Measurements from ENCODE around the gene SCMH1. TPM values are rescaled to one million over a fixed set of nuclear protein-coding genes. Genes with fewer than 3 reads are reported as not detected.

SCMH1 gene
- total and polyA plus RNA-seq, 4 experiments from 2014 or later = 5.3 to 27.3 (median 14.7) TPM

DNA sequence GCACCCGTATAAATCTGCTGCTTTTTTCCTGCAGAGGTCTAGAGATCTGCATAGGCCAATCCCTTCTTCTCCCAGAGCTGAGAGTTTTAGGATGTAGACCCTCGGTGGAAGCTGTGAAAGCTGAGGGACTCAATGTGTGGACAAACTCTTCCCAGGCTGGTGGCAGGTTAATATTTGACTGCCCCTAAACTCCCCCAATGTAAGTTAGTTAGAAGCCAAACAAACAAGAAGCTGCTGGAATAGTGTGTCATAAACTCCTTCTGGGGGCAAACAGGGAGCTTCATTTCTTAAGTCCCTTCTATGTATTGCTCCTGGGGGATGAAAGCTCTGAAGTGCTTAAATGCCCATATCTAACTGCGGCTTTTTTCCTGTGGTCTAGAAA is 72.3 kb downstream of the SCMH1 start:
- no peak for DNase-seq
- Histone ChIP-seq H3K36me3 (ENCODE audit: insufficient read depth, low read length) (no peaks in the 10 kb centered on the region), H3K4me1 (ENCODE audit: insufficient read depth, low read length) (no peaks in the 10 kb centered on the region), H3K27ac (ENCODE audit: low read depth, low read length) (no peak overlapping the region), H3K27me3 (ENCODE audit: insufficient read depth, low read length) (no peaks in the 10 kb centered on the region), H3K9me3 (ENCODE audit: control insufficient read depth in 1 of 2, low read length in 2 of 2) (peaks cover 0 to 4% of the 10 kb centered on the region in 2 donors), H3K4me3 (ENCODE audit: low read length in 2 of 2) (no peak overlapping the region)
- H3K27me3 Mint-ChIP-seq = no peaks in the 10 kb centered on the region
- POLR2A ChIA-PET (ENCODE audit: partially characterized antibody) = no interaction called here
- CTCF ChIA-PET (ENCODE audit: partially characterized antibody) = no interaction called here
- H3K36me3 Mint-ChIP-seq = peaks cover 24 to 48% of the 10 kb centered on the region in 2 donors
- peaks cover 0 to 2% (median 0%) of the 10 kb centered on the region in 4 donors for H3K4me1 Mint-ChIP-seq
- H3K4me3 Mint-ChIP-seq = no peak overlapping the region
- no peak overlapping the region for H3K27ac Mint-ChIP-seq
- H3K9me3 Mint-ChIP-seq = peaks cover 0 to 20% (median 18%) of the 10 kb centered on the region in 8 donors
- intact Hi-C loops (cut with micrococcal nuclease) = no loop called here

DNA sequence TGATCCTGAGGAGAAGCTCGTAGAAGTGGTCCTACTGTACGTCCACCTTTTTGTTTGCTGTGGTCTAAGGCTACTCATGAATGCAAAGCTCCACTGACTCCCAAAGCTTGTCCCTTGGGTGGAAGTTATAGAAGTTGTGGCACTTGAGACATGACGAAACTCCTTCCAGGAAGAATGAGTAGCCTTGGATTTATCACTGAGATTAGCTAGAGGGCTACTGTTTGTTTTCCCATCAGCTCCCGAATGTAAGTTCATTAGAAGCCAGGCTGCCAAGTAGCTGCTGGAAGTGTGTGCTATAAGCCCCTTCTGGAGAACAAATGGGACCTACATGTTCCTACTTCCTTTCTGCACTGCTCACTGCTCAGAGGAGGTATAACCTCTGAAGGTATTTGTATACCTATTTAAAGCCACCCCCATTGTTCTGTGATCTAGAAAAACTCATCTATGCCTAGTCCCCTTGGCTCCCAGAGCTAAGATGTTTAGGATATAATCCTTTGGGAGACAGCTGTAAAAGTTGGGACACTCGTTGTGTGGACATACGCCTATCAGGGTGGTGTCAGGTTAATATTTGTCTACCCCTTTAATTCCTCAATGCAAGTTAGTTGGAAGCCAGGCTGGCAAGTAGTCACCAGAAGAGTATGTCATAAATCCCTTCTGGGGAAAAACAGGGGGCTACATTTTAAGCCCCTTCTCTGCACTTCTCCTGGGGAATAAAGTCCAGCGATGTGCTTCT is 72.9 kb downstream of the SCMH1 start:
- no peak for DNase-seq

DNA sequence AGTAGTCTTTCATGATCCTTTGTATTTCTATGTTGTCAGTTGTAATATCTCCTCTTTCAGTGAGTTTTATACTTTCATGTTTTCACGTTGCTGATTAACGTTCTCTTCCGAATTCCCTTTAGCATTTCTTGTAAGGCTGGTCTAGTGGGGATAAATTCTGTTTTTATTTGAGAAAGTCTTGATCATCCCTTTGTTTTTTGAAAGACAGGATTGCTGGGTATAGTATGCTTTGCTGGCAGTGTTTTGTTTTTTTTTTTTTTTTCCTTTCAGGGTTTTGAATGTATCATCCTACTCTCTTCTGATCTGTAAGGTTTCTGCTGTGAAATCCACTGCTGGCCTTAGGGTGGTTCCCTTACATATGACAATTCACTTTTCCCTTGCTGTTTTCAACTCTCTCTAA is 74.4 kb downstream of the SCMH1 start:
- Mint-ChIP-seq H3K4me1 (no peaks in the 10 kb centered on the region), H3K27ac (no peak overlapping the region), H3K9me3 (peaks cover 0 to 20% (median 18%) of the 10 kb centered on the region in 8 donors), H3K27me3 (no peaks in the 10 kb centered on the region), H3K36me3 (peaks cover 15 to 40% of the 10 kb centered on the region in 2 donors), H3K4me3 (no peak overlapping the region)
- no peak overlapping the region for H3K27ac ChIP-seq (ENCODE audit: low read depth, low read length)
- intact Hi-C loops (cut with micrococcal nuclease) = no loop called here
- H3K4me3 ChIP-seq (ENCODE audit: low read length in 2 of 2) = no peak overlapping the region
- H3K27me3 ChIP-seq (ENCODE audit: insufficient read depth, low read length) = no peaks in the 10 kb centered on the region
- peaks cover 0 to 4% of the 10 kb centered on the region in 2 donors for H3K9me3 ChIP-seq (ENCODE audit: control insufficient read depth in 1 of 2, low read length in 2 of 2)
- POLR2A ChIA-PET (ENCODE audit: partially characterized antibody) = no interaction called here
- H3K4me1 ChIP-seq (ENCODE audit: insufficient read depth, low read length) = no peaks in the 10 kb centered on the region
- no peak for DNase-seq
- CTCF ChIA-PET (ENCODE audit: partially characterized antibody) = no interaction called here
- no peaks in the 10 kb centered on the region for H3K36me3 ChIP-seq (ENCODE audit: insufficient read depth, low read length)

More for the DNA sequence above, 72.9 kb downstream of the SCMH1 start:
- no peaks in the 10 kb centered on the region for H3K27me3 ChIP-seq (ENCODE audit: insufficient read depth, low read length)
- no peaks in the 10 kb centered on the region for H3K27me3 Mint-ChIP-seq
- H3K36me3 ChIP-seq (ENCODE audit: insufficient read depth, low read length) = no peaks in the 10 kb centered on the region
- peaks cover 22 to 44% of the 10 kb centered on the region in 2 donors for H3K36me3 Mint-ChIP-seq
- no peak overlapping the region for H3K27ac ChIP-seq (ENCODE audit: low read depth, low read length)
- CTCF ChIA-PET (ENCODE audit: partially characterized antibody) = no interaction called here
- H3K4me1 Mint-ChIP-seq = peaks cover 0 to 2% (median 0%) of the 10 kb centered on the region in 4 donors
- H3K9me3 ChIP-seq (ENCODE audit: control insufficient read depth in 1 of 2, low read length in 2 of 2) = peaks cover 0 to 4% of the 10 kb centered on the region in 2 donors
- intact Hi-C loops (cut with micrococcal nuclease) = no loop called here
- no peak overlapping the region for H3K4me3 Mint-ChIP-seq
- POLR2A ChIA-PET (ENCODE audit: partially characterized antibody) = no interaction called here
- no peak overlapping the region for H3K4me3 ChIP-seq (ENCODE audit: low read length in 2 of 2)
- H3K9me3 Mint-ChIP-seq = peaks cover 0 to 20% (median 18%) of the 10 kb centered on the region in 8 donors
- no peaks in the 10 kb centered on the region for H3K4me1 ChIP-seq (ENCODE audit: insufficient read depth, low read length)
- H3K27ac Mint-ChIP-seq = no peak overlapping the region

DNA sequence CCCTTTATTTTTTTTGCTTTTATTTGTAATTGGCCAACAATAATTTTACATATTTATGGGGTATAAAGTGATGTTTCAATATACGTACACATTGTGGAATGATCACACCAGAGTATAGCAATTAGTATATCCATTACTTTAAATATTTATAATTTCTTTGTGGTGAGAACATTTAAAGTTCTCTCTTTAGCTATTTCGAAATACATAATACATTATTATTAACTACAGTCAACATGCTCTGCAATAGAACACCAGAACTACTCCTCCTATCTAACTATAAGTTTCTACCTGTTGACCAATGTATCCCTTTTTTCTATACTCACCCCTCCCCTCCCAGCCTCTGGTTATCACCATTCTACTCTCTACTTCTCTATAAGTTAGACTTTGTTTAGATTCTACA is 77.4 kb downstream of the SCMH1 start:
- H3K4me3 ChIP-seq (ENCODE audit: low read length in 2 of 2) = no peak overlapping the region
- Mint-ChIP-seq H3K27ac (no peak overlapping the region), H3K27me3 (no peaks in the 10 kb centered on the region), H3K9me3 (peaks cover 0 to 20% (median 17%) of the 10 kb centered on the region in 8 donors), H3K4me1 (no peaks in the 10 kb centered on the region), H3K36me3 (peaks cover 22 to 25% of the 10 kb centered on the region in 2 donors), H3K4me3 (no peak overlapping the region)
- no peaks in the 10 kb centered on the region for H3K4me1 ChIP-seq (ENCODE audit: insufficient read depth, low read length)
- H3K27ac ChIP-seq (ENCODE audit: low read depth, low read length) = no peak overlapping the region
- H3K9me3 ChIP-seq (ENCODE audit: control insufficient read depth in 1 of 2, low read length in 2 of 2) = peaks cover 0 to 4% of the 10 kb centered on the region in 2 donors
- POLR2A ChIA-PET (ENCODE audit: partially characterized antibody) = no interaction called here
- peaks cover 2% of the 10 kb centered on the region for H3K36me3 ChIP-seq (ENCODE audit: insufficient read depth, low read length)
- DNase-seq = no peak
- CTCF ChIA-PET (ENCODE audit: partially characterized antibody) = no interaction called here
- intact Hi-C loops (cut with micrococcal nuclease) = no loop called here
- no peaks in the 10 kb centered on the region for H3K27me3 ChIP-seq (ENCODE audit: insufficient read depth, low read length)

DNA sequence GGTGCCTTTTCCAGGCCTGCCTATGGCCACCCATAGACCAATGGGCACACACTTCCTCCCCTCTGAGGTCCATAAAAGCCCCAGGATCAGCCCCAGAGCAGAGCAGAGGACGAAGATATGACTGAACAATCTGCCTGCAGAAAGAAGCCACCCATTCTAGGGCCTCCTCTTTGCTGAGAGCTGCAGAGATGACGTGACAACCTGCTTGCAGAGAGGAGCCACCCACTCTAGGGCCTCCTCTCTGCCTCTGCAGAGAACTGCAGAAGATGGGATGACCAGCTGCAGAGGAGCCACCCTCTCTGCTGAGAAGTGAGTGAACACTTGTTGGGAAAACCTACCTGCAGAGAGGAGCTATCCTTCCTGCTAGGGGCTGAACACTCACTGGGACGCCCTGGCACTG is 79.7 kb downstream of the SCMH1 start:
- POLR2A ChIA-PET (ENCODE audit: partially characterized antibody) = no interaction called here
- Mint-ChIP-seq H3K36me3 (peaks cover 21 to 28% of the 10 kb centered on the region in 2 donors), H3K27ac (no peak overlapping the region), H3K4me3 (no peak overlapping the region), H3K4me1 (no peaks in the 10 kb centered on the region), H3K9me3 (peaks cover 0 to 6% (median 2%) of the 10 kb centered on the region in 8 donors), H3K27me3 (no peaks in the 10 kb centered on the region)
- no peaks in the 10 kb centered on the region for H3K27me3 ChIP-seq (ENCODE audit: insufficient read depth, low read length)
- CTCF ChIA-PET (ENCODE audit: partially characterized antibody) = interaction anchor here (1.0 kb wide), 1 partner anchor 11 kb away, joined by 3 read pairs; no protein-coding TSS in a partner anchor
- no peaks in the 10 kb centered on the region for H3K4me1 ChIP-seq (ENCODE audit: insufficient read depth, low read length)
- H3K36me3 ChIP-seq (ENCODE audit: insufficient read depth, low read length) = peaks cover 3% of the 10 kb centered on the region
- H3K9me3 ChIP-seq (ENCODE audit: control insufficient read depth in 1 of 2, low read length in 2 of 2) = peaks cover 0 to under 1% of the 10 kb centered on the region in 2 donors
- no peak for DNase-seq
- no peak overlapping the region for H3K27ac ChIP-seq (ENCODE audit: low read depth, low read length)
- no peak overlapping the region for H3K4me3 ChIP-seq (ENCODE audit: low read length in 2 of 2)
- intact Hi-C loops (cut with micrococcal nuclease) = no loop called here

DNA sequence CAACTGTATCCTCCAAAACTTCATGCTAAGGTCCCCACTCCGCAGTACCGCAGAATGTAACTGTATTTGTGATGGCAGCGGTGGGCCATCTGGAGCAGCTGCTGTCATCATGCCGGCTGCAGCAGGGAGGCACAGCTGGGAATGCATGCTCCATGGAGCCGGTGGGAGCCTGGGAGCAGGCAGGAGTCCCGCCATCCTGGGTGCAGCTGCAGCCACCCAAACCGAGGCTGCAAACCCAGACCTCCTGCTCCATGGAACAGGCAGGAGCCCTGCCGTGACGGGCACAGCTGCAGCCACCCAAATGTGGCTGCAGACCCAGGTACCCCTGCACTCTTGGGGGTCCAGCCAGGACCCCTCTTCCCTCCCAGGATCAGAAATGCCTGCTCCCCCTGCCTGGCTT is 80.3 kb downstream of the SCMH1 start:
- Mint-ChIP-seq H3K4me3 (no peak overlapping the region), H3K9me3 (peaks cover 0 to 3% (median 0%) of the 10 kb centered on the region in 8 donors), H3K27ac (no peak overlapping the region), H3K4me1 (no peaks in the 10 kb centered on the region), H3K36me3 (peaks cover 21 to 27% of the 10 kb centered on the region in 2 donors), H3K27me3 (no peaks in the 10 kb centered on the region)
- Histone ChIP-seq H3K9me3 (ENCODE audit: control insufficient read depth in 1 of 2, low read length in 2 of 2) (no peaks in the 10 kb centered on the region), H3K27ac (ENCODE audit: low read depth, low read length) (no peak overlapping the region), H3K27me3 (ENCODE audit: insufficient read depth, low read length) (no peaks in the 10 kb centered on the region), H3K4me3 (ENCODE audit: low read length in 2 of 2) (no peak overlapping the region), H3K4me1 (ENCODE audit: insufficient read depth, low read length) (no peaks in the 10 kb centered on the region), H3K36me3 (ENCODE audit: insufficient read depth, low read length) (peaks cover 3% of the 10 kb centered on the region)
- ChIA-PET CTCF (ENCODE audit: partially characterized antibody) (no interaction called here), POLR2A (ENCODE audit: partially characterized antibody) (no interaction called here)
- intact Hi-C loops (cut with micrococcal nuclease) = no loop called here
- no peak for DNase-seq

DNA sequence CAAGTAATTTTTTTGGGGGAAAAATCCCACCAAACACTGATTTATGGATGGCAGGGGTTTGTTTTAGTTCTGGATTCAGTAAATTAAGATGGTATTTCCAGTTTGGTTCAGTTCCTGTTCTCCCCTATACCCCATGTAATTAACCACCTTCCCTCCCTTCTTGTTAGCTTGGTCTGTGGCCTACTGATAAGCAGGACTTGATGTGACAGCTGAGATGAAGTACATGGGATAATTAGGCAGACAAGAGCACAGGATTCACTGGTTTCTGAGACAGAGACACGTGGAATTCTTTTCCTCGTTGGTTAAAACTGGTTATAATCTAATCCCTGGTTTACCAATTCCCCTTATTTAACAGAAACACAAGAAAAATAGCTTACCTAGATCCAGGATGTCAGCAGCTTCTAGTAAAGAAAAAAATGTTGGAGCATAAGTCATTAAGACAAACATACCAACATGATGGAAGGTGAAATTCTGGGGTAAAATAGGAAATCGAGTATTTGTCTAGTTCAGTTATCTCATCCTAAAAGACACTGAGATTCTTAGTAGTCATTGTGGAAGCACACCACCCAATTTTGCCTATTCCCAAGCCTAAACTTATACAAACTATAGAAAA is 81.5 kb downstream of the SCMH1 start:
- Histone ChIP-seq H3K4me1 (ENCODE audit: insufficient read depth, low read length) (no peaks in the 10 kb centered on the region), H3K27ac (ENCODE audit: low read depth, low read length) (no peak overlapping the region), H3K9me3 (ENCODE audit: control insufficient read depth in 1 of 2, low read length in 2 of 2) (no peaks in the 10 kb centered on the region), H3K36me3 (ENCODE audit: insufficient read depth, low read length) (peaks cover 3% of the 10 kb centered on the region), H3K27me3 (ENCODE audit: insufficient read depth, low read length) (no peaks in the 10 kb centered on the region), H3K4me3 (ENCODE audit: low read length in 2 of 2) (no peak overlapping the region)
- DNase-seq = no peak
- Mint-ChIP-seq H3K4me3 (no peak overlapping the region), H3K36me3 (peaks cover 21 to 28% of the 10 kb centered on the region in 2 donors), H3K27ac (no peak overlapping the region), H3K4me1 (no peaks in the 10 kb centered on the region), H3K27me3 (no peaks in the 10 kb centered on the region), H3K9me3 (no peaks in the 10 kb centered on the region)
- CTCF ChIA-PET (ENCODE audit: partially characterized antibody) = no interaction called here
- intact Hi-C loops (cut with micrococcal nuclease) = no loop called here
- POLR2A ChIA-PET (ENCODE audit: partially characterized antibody) = no interaction called here
